Measurements from ENCODE around the gene LBX2.

- TF ChIP-seq SIN3A (IDR thresholded peaks at IDR 0.05; ENCODE audit: borderline replicate concordance, insufficient read depth, low read length) (no peak), REST (IDR thresholded peaks at IDR 0.05; ENCODE audit: insufficient read depth in 1 of 2, low read depth in 2 of 2, low read length in 2 of 2) (no peak), POLR2AphosphoS5 (IDR thresholded peaks at IDR 0.05; ENCODE audit: low read depth, low read length) (no peak), FOXP2 (optimal IDR thresholded peaks at IDR 0.05; ENCODE audit: borderline replicate concordance, extremely low read depth, extremely low read length, insufficient read depth) (no peak)
Measured at GRCh38 chr2:74526649-74527230, 27.3 kb upstream of the LBX2 start.

Data from PFSK-1 (cell line).